Stimulated activated effector memory CD8-positive, alpha-beta T cell treated with anti-CD3 and anti-CD28 coated beads, Interleukin-12 subunit alpha, Interleukin-12 subunit beta, amount 100 ng/mL, for 72 hours (primary cell): Measurements from ENCODE around the gene MPDZ.

Experiments
- ATAC-seq: fragments of 150-1000 bp; cut with Tn5 transposase; 2 replicates; pipeline ENCODE4 v1.10.0; 2021
- DNase-seq, 2 donors: peaks; one replicate each; pipeline ENCODE4 v3.0.0; 2021 to 2022; ENCODE audit warnings: low spot score in 2 of 2
- H3K27ac Mint-ChIP-seq: one replicate; pipeline ENCODE4 v1.8.0; 2022; ENCODE audit warnings: mild to moderate bottlenecking, mixed read lengths
- H3K36me3 Mint-ChIP-seq: one replicate; pipeline ENCODE4 v1.8.0; 2022; ENCODE audit warnings: mild to moderate bottlenecking, mixed read lengths
- H3K4me1 Mint-ChIP-seq: one replicate; pipeline ENCODE4 v1.8.0; 2022; ENCODE audit warnings: mixed read lengths
- H3K4me3 Mint-ChIP-seq: one replicate; pipeline ENCODE4 v1.8.0; 2022; ENCODE audit warnings: mild to moderate bottlenecking, mixed read lengths
- H3K9me3 Mint-ChIP-seq: one replicate; pipeline ENCODE4 v1.8.0; 2022; ENCODE audit warnings: mixed read lengths

The MPDZ gene

DNA sequence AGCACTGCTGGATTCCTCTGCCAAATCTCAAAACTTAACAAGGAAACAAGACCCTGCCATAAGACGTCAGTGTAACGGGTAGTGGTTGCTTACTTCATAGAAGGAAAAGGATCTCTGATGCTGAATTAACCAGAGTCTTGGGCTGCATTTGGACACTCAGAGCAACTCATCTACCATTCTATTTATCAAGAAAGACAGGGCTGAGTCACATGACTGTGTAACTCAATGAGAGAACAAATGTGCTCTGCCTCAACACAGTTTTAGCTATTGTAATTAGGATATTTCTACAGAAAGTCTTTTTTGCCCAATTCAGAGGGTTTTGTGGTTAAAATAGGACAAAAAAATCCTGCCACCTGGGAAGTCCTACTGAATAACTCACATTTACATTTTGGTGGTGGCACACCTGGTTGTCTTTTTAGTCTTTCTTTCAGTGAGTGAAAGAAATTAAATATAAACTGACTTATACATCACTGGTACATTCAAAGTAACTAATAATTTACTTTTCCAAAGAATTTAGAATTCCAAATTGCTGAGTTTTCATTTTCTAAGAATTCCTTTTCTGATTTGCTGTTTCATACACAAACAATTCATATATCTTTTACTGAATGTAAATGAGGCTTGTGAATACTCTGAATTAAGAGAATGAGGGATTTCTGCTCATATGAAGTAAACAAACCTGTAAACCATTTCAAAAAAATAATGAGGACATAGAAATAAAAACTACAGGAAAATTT is 104.4 kb downstream of the MPDZ start:
- H3K4me3 Mint-ChIP-seq: no peak overlapping the region
- DNase-seq (no peak), ATAC-seq (no peak)
- no peaks in the 10 kb centered on the region for H3K36me3 Mint-ChIP-seq
- H3K4me1 Mint-ChIP-seq: no peaks in the 10 kb centered on the region
- H3K9me3 Mint-ChIP-seq: peaks cover 14% of the 10 kb centered on the region
- no peak overlapping the region for H3K27ac Mint-ChIP-seq

GRCh38 chr9:13173553-13173952 is 105.9 kb downstream of the MPDZ start:
- no peak overlapping the region for H3K4me3 Mint-ChIP-seq
- H3K36me3 Mint-ChIP-seq: no peaks in the 10 kb centered on the region
- H3K4me1 Mint-ChIP-seq: no peaks in the 10 kb centered on the region
- ATAC-seq (no peak), DNase-seq (no peak)
- peaks cover 20% of the 10 kb centered on the region for H3K9me3 Mint-ChIP-seq
- no peak overlapping the region for H3K27ac Mint-ChIP-seq

- H3K4me1 Mint-ChIP-seq: no peaks in the 10 kb centered on the region
- no peak overlapping the region for H3K4me3 Mint-ChIP-seq
- DNase-seq: no peak
- H3K9me3 Mint-ChIP-seq: peaks cover 17% of the 10 kb centered on the region
- no peak for ATAC-seq
- no peaks in the 10 kb centered on the region for H3K36me3 Mint-ChIP-seq
- H3K27ac Mint-ChIP-seq: no peak overlapping the region
Measured at GRCh38 chr9:13171261-13171660, 108.2 kb downstream of the MPDZ start.

- Mint-ChIP-seq H3K36me3 (no peaks in the 10 kb centered on the region), H3K9me3 (peaks cover 14% of the 10 kb centered on the region), H3K27ac (no peak overlapping the region), H3K4me3 (no peak overlapping the region), H3K4me1 (no peaks in the 10 kb centered on the region)
- DNase-seq (no peak), ATAC-seq (no peak)
Measured at GRCh38 chr9:13166996-13167395, 112.5 kb downstream of the MPDZ start.

DNA sequence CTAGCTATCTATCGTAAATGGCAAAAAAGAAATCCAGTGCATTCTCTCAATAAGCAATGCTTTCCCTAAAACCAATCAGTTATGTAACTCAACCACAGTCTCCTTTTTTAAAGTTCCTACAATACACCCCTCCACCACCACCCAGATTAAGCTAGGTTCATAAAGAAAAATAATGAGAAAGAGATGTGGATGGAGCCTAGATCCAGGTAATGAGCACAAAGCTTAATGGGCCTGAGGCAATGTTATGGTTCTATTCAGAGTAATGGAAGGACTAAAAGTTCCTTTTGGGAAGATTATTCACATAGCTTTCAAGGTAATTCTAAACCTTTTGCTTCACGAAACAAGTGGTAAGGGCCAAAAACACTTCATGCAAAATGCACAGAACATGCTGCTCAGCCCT is 113.5 kb downstream of the MPDZ start:
- Mint-ChIP-seq H3K27ac (no peak overlapping the region), H3K4me1 (no peaks in the 10 kb centered on the region), H3K4me3 (no peak overlapping the region), H3K9me3 (peaks cover 11% of the 10 kb centered on the region), H3K36me3 (no peaks in the 10 kb centered on the region)
- no peak for ATAC-seq
- DNase-seq: no peak

DNA sequence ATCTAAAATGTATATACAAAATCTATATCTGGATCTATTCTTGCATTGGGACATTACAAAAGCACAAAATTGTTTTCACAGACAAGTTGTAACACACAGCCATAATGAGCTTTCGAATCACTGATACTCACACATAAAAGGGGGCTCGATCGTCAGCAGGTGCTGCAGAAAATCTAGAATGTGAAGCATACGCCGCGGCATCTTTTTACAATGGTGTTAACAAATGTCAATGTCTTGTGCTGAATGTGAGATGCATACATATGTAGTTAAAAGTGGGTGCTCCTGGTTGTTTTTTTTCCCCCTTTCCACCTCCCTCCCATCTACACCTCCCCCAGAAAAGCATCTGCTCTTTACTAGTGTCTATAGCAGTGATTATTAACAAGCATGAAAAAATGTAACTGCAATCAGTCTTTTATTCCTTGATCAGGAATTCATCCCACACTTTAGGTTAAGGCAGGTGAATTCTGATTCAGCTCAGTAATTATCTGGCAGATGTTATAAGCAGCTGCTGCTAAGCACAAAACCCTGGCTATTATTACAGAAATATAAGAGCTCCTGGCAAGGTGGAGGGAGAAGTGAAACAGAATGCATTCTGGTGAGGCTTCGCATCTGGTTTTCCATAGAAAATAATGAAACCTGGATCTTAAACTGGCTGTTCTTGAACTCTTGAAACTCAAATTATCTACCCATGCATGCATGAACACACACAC is 114.1 kb downstream of the MPDZ start:
- Mint-ChIP-seq H3K27ac (no peak overlapping the region), H3K36me3 (no peaks in the 10 kb centered on the region), H3K9me3 (peaks cover 11% of the 10 kb centered on the region), H3K4me3 (no peak overlapping the region), H3K4me1 (no peaks in the 10 kb centered on the region)
- DNase-seq (no peak), ATAC-seq (no peak)

DNA sequence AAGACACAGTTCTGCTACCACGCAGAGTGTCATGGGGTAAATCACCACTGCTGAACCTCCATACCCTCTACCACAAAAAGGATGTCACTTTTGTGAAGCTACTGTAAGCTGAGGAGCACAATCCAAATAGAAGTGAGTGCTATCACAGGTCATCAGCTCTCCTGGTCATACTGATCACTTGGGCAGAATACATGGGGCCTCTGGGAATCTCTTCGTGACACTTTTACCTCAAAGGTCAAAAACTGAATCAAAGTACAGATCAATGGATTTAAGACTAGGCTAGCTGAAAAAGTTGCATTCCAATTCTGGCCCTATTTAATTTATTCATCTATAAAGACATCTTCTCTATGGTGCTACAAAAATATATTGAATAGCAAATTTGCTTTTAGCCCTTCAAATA is 115.5 kb downstream of the MPDZ start:
- Mint-ChIP-seq H3K27ac (no peak overlapping the region), H3K4me3 (no peak overlapping the region), H3K36me3 (no peaks in the 10 kb centered on the region), H3K9me3 (peaks cover 7% of the 10 kb centered on the region), H3K4me1 (no peaks in the 10 kb centered on the region)
- DNase-seq (no peak), ATAC-seq (no peak)

- peaks cover 7% of the 10 kb centered on the region for H3K9me3 Mint-ChIP-seq
- H3K27ac Mint-ChIP-seq: no peak overlapping the region
- no peak for DNase-seq
- H3K4me1 Mint-ChIP-seq: no peaks in the 10 kb centered on the region
- H3K4me3 Mint-ChIP-seq: no peak overlapping the region
- no peak for ATAC-seq
- H3K36me3 Mint-ChIP-seq: no peaks in the 10 kb centered on the region
Measured at GRCh38 chr9:13163287-13163686, 116.2 kb downstream of the MPDZ start.

DNA sequence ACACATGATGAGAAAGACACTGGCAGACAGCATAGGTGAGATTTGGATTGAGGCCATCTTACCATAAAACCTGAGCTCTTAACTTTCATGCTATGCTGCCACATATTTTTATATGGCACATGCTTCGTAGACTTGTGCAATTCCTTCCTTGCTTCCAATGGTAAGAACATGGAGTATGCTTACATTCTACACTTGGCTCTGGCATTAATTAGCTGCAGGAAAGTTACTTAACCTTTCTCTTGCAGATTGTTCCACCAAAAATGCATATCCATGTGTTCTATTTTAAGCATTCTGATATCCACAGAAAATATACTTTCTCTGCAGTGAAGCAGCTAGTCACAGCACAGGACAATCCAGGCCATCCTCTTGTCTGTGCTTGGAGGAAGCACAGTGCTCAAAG is 119.4 kb downstream of the MPDZ start:
- DNase-seq: no peak

DNA sequence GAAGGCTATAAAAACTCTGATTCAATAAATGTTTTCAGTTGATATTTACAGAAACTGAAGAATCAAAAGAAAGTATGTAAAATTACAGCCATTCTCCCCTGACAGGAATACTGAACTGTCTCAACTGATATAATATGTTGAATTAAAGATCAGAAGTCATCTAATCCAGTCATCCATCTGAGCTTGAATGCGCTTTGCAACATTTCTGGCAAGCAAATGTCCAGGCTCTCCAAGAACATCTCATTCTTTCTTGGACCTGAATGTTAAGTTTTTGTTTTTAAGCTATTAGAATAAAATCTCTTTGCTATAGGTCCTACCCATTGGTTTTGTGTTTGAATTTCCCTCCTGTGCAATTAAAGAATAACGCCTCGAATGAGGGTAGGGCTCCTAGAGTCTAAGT is 120.5 kb downstream of the MPDZ start:
- ATAC-seq (no peak), DNase-seq (no peak)
- Mint-ChIP-seq H3K27ac (no peak overlapping the region), H3K4me1 (no peaks in the 10 kb centered on the region), H3K36me3 (no peaks in the 10 kb centered on the region), H3K4me3 (no peak overlapping the region), H3K9me3 (peaks cover 16% of the 10 kb centered on the region)

More for the DNA sequence above, 119.4 kb downstream of the MPDZ start:
- no peak overlapping the region for H3K4me3 Mint-ChIP-seq
- H3K36me3 Mint-ChIP-seq: no peaks in the 10 kb centered on the region
- peaks cover 15% of the 10 kb centered on the region for H3K9me3 Mint-ChIP-seq
- H3K4me1 Mint-ChIP-seq: no peaks in the 10 kb centered on the region
- no peak for ATAC-seq
- H3K27ac Mint-ChIP-seq: no peak overlapping the region

DNA sequence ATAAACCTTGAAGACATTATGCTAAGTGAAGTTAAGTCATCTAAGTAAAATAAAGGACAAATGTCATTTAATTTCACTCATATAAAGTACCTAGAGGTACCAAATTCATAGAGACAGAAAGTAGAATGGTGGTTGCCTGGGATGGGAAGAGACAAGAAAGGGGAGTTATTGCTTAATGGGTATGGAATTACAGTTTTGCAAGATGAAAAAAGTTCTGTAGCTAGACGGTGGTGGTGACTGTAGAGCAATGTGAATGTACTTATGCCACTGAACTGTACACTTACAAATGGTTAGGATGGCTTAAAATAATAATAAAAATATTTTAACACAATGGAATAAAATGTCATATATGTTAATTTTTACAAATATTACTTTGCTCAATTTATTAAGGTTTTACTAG is 128.0 kb downstream of the MPDZ start:
- peaks cover 25% of the 10 kb centered on the region for H3K9me3 Mint-ChIP-seq
- H3K4me3 Mint-ChIP-seq: no peak overlapping the region
- H3K4me1 Mint-ChIP-seq: no peaks in the 10 kb centered on the region
- H3K27ac Mint-ChIP-seq: no peak overlapping the region
- ATAC-seq (no peak), DNase-seq (no peak)
- no peaks in the 10 kb centered on the region for H3K36me3 Mint-ChIP-seq

GRCh38 chr9:13149454-13149853 is 130.0 kb downstream of the MPDZ start:
- no peaks in the 10 kb centered on the region for H3K36me3 Mint-ChIP-seq
- no peak for DNase-seq

GRCh38 chr9:13146840-13147239 is 132.7 kb downstream of the MPDZ start:
- Mint-ChIP-seq H3K4me1 (no peaks in the 10 kb centered on the region), H3K27ac (no peak overlapping the region), H3K4me3 (no peak overlapping the region), H3K9me3 (peaks cover 14% of the 10 kb centered on the region), H3K36me3 (no peaks in the 10 kb centered on the region)
- no peak for ATAC-seq
- DNase-seq: no peak

More at GRCh38 chr9:13149454-13149853, 130.0 kb downstream of the MPDZ start:
- peaks cover 25% of the 10 kb centered on the region for H3K9me3 Mint-ChIP-seq
- ATAC-seq: no peak
- no peak overlapping the region for H3K27ac Mint-ChIP-seq
- H3K4me3 Mint-ChIP-seq: no peak overlapping the region
- no peaks in the 10 kb centered on the region for H3K4me1 Mint-ChIP-seq

- H3K27ac Mint-ChIP-seq: no peak overlapping the region
- peaks cover 12% of the 10 kb centered on the region for H3K9me3 Mint-ChIP-seq
- no peak for ATAC-seq
- no peaks in the 10 kb centered on the region for H3K36me3 Mint-ChIP-seq
- H3K4me3 Mint-ChIP-seq: no peak overlapping the region
- DNase-seq: no peak
- no peaks in the 10 kb centered on the region for H3K4me1 Mint-ChIP-seq
Measured at GRCh38 chr9:13145340-13145739, 134.2 kb downstream of the MPDZ start.

GRCh38 chr9:13144166-13144775 is 135.2 kb downstream of the MPDZ start:
- Mint-ChIP-seq H3K4me3 (no peak overlapping the region), H3K36me3 (no peaks in the 10 kb centered on the region), H3K9me3 (peaks cover 8% of the 10 kb centered on the region), H3K27ac (no peak overlapping the region), H3K4me1 (no peaks in the 10 kb centered on the region)
- no peak for DNase-seq
- no peak for ATAC-seq

GRCh38 chr9:13143281-13143680 is 136.2 kb downstream of the MPDZ start:
- H3K4me3 Mint-ChIP-seq: no peak overlapping the region
- H3K36me3 Mint-ChIP-seq: no peaks in the 10 kb centered on the region
- no peaks in the 10 kb centered on the region for H3K4me1 Mint-ChIP-seq
- DNase-seq (no peak), ATAC-seq (no peak)
- H3K27ac Mint-ChIP-seq: no peak overlapping the region
- peaks cover 5% of the 10 kb centered on the region for H3K9me3 Mint-ChIP-seq
